Measurements from ENCODE around the gene SLC9A8.
"Not testable (repeated sequence)": the region's sequence is repeated elsewhere in the genome, so short reads cannot be mapped to it uniquely, and the experiment has no call there.

The SLC9A8 gene

DNA sequence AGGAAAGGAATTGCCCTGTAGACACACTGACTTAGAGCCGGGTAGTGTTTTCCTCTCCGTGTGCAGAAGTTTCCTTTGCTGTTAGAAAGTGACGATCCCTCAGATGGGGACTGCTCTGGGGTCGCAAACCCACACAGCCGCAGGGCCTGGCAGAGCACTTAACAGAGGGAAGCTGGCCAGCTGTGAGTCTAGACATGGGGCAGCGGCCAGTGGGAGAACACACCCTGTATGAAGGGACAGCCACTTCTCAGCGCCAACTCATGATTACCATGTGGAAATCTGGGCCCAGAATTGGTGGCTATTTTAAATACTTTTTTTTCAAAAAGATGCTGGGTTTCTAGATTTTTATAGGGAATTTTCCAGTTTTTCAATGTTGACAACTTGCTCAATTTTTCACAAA, 39.4 kb downstream of the SLC9A8 start:
- DNase-seq: no peak

GRCh38 chr20:49852522-49853080, 40.0 kb downstream of the SLC9A8 start:
- DNase-seq: no peak

- no peak for DNase-seq
Observed at GRCh38 chr20:49853640-49854039, 41.0 kb downstream of the SLC9A8 start.

DNA sequence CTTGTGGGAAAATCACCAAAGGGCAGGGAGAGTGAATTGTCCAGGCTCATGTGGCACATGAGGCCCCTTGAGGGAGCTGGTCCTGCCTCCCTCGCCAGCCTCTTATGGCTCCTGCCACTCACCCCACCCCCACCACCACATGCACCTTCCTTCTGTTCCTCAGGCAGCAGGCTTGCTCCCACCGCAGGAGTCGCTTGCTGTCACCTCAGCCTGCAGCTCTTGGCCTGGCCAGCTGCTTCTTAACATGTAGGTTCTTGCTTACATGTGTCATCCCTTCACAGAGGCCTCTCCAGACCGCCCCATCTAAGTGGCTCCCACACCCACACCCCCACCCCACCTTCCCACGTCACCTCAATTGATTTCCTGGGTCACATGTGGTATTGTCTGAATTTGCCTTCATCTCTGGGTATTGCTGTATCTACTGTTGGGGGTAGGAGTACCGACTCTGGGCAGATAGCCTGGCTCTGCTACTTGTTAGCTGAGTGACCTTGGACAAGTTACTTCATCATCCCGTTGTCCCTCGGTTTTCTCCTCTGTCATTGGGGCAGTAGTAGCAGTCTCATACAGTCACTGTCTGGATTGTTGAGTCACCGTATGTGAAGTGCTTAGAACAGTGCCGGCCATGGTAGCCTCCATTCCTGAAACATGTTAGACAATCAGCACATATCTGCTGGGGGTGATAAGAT, 41.7 kb downstream of the SLC9A8 start:
- DNase-seq: no peak

DNA sequence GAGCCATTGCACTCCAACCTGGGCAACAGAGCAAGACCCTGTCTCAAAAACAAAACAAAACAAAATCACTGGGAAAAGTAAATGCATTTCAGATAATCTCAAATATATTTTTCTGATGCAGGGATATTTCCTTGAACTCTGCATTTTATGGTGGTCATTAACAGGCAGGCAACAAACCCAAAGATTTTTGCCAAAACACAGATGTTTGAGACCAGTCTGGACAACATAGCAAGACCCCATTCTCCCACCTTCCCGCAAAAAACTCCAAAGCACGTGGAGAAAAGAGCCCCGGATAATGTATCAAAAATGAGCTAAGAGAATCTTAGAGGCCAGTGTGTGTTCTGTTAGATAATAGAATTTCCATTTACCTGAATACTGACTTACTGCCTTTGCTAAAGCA, 44.3 kb downstream of the SLC9A8 start:
- DNase-seq: no peak

- no peak for DNase-seq
Observed at GRCh38 chr20:49858076-49858585, 45.5 kb downstream of the SLC9A8 start.

GRCh38 chr20:49859011-49859410, 46.4 kb downstream of the SLC9A8 start:
- no peak for DNase-seq

- DNase-seq: no peak
Observed at GRCh38 chr20:49859807-49860206, 47.2 kb downstream of the SLC9A8 start.

- DNase-seq: not testable (repeated sequence)
Observed at GRCh38 chr20:49861232-49861631, 48.6 kb downstream of the SLC9A8 start.

- no peak for DNase-seq
Observed at GRCh38 chr20:49862607-49863200, 50.1 kb downstream of the SLC9A8 start.

GRCh38 chr20:49863666-49864065, 51.0 kb downstream of the SLC9A8 start:
- no peak for DNase-seq

- no peak for DNase-seq
Observed at GRCh38 chr20:49865559-49865958, 52.9 kb downstream of the SLC9A8 start.

GRCh38 chr20:49866051-49866450, 53.4 kb downstream of the SLC9A8 start:
- no peak for DNase-seq

GRCh38 chr20:49867453-49868215, 55.0 kb downstream of the SLC9A8 start:
- no peak for DNase-seq

- DNase-seq: no peak
Observed at GRCh38 chr20:49868538-49868937, 55.9 kb downstream of the SLC9A8 start.

GRCh38 chr20:49868964-49869363, 56.3 kb downstream of the SLC9A8 start:
- DNase-seq: no peak

DNA sequence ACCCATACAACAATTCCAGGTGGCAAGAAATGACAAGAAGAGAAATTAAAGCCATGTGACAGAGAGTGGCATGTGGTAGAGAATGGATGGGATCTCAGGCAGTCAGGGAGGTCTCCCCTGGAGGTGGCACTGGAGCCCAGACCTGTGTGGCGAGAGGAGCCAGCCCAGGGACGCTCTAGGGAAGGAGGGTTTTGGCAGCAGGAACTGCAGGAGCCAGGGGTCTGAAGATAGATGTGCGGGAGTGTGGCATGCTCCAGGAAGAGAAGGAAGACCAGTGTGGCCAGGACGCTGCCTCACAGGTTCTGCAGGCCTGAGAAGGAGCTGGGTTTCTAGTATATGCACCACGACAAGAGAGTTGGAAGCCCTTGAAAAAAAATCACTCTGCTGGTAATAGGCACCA, 57.6 kb downstream of the SLC9A8 start:
- no peak for DNase-seq

GRCh38 chr20:49871391-49871948, 58.8 kb downstream of the SLC9A8 start:
- no peak for DNase-seq

GRCh38 chr20:49872056-49872455, 59.4 kb downstream of the SLC9A8 start:
- DNase-seq: no peak

GRCh38 chr20:49874696-49875095, 62.1 kb downstream of the SLC9A8 start:
- no peak for DNase-seq

DNA sequence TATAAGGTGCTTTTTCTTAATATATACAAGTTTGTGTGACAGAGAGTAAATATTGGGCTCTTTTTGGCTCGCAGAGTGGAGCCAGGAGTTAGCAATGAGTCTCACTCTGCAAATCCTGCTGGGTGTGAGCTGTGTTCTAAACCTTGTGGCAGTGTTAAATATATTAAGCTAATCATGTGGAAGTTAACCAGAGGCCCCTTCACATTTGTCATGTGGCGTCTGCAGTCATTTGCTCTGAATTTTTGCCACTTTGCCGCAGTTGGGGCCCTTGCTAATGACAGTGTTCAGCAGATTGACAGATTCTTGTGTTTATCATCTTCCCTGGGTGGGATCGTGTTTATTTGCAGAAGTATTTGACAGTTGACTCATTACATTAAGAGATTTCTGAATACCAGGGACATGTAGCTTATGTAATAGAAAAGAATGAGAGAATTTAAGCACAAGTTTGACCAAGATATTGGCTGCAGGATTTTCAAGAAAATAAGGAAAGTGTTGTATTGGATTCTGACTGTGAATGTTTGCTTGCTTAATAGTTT, 64.8 kb downstream of the SLC9A8 start:
- DNase-seq: no peak

GRCh38 chr20:49878977-49879376, 66.3 kb downstream of the SLC9A8 start:
- no peak for DNase-seq

DNA sequence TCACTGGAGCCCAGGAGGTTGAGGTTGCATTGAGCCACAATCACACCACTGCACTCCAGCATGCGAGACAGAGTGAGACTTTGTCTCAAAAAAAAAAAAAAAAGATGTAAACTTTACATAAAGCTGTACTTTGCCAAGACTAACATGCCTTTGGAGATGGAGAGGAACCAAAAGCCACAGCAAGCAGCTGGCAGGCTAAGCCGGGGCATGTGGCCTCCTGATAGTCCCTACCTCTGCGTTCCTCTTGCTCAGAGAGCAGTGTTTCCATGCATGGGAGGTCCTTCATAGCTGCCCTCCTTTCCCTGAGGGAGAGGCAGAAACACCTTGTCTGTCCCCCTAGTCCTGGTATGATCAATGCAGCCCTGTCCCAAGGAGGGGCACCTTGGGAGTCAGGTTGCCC, 67.5 kb downstream of the SLC9A8 start:
- DNase-seq: no peak
